Left lung (tissue), 10 donors: ENCODE results near the gene TMEFF1. TPM values are rescaled to one million over a fixed set of nuclear protein-coding genes. Genes with fewer than 3 reads are reported as not detected.
A peak's percentile ranks its signal among the peaks of the same experiment; 100 is the strongest.

ENCODE experiments used
- ATAC-seq: fragments of 200-7000 bp; cut with Tn5 transposase; one replicate; pipeline ENCODE4 v1.9.1; 2020; ENCODE audit warnings: moderate library complexity
- DNase-seq, 4 donors: peaks; one replicate each; pipeline ENCODE4 v3.0.0-alpha.2; 2013 to 2020
- H3K27ac ChIP-seq, 2 donors: fragments of 200-600 bp; sonication (generic) in 1 of 2; one replicate each; pipeline versions ENCODE4 v1.5.0 to v1.8.0; 2020 to 2021
- H3K27me3 ChIP-seq, 2 donors: fragments of 200-600 bp; sonication (generic) in 1 of 2; one replicate each; pipeline versions ENCODE4 v1.5.0 to v1.8.0; 2020 to 2021
- H3K36me3 ChIP-seq, 2 donors: fragments of 200-600 bp; sonication (generic) in 1 of 2; one replicate each; pipeline versions ENCODE4 v1.5.0 to v1.8.0; 2020 to 2021
- H3K4me1 ChIP-seq, 2 donors: fragments of 200-600 bp; one replicate each; pipeline ENCODE4 v1.8.0; 2021
- H3K4me3 ChIP-seq, 2 donors: fragments of 200-600 bp; sonication (generic) in 1 of 2; one replicate each; pipeline versions ENCODE4 v1.5.0 to v1.8.0; 2020 to 2021; ENCODE audit warnings: mild to moderate bottlenecking in 1 of 2
- H3K9me3 ChIP-seq, 2 donors: fragments of 200-600 bp; sonication (generic) in 1 of 2; one replicate each; pipeline versions ENCODE4 v1.5.0 to v1.8.0; 2020 to 2021
- CTCF ChIP-seq, 2 donors: fragments of 200-600 bp; sonication (generic) in 1 of 2; IDR thresholded peaks; one replicate each; pipeline versions ENCODE4 v1.5.0 to v1.8.0; 2021; ENCODE audit warnings: antibody characterized with exemption in 2 of 2
- intact Hi-C, 2 donors: fragments of 100-400 bp; cut with DNase I; formaldehyde crosslinking; loops; one replicate each; pipeline versions ENCODE4 v1.11.2 to v1.14.2; 2022
- polyA plus RNA-seq, 6 donors: library from polyadenylated mRNA; unstranded; fragments of 120-200 nt; gene quantifications; one replicate each; pipeline ENCODE4 v1.2.1, GENCODE V29; 2013; ENCODE audit not compliant: insufficient read length in 6 of 6
- total RNA-seq, 2 donors: library from RNA; stranded (reverse); fragmentation: NEBNext Ultra II Directional; extraction: Animal tissue kit (Norgen Biotek cat#: 25700); gene quantifications; one replicate each; pipeline ENCODE4 v1.2.1, GENCODE V29; 2021
- donor health status: DM: no; HTN: yes; CAD: no.
- donor health status: DM: no; HTN: no; CAD: no.

Gene TMEFF1
- total and polyA plus RNA-seq, 8 donors, result 0.58 to 4.4 (median 2.6) TPM; not detected in 1

- intact Hi-C loops, result no loop called here
- no peak overlapping the region for H3K4me3 ChIP-seq
- ATAC-seq (no peak), DNase-seq (no peak)
- no peaks in the 10 kb centered on the region for H3K4me1 ChIP-seq
- peaks cover 0 to 8% of the 10 kb centered on the region in 2 donors for H3K36me3 ChIP-seq
- H3K9me3 ChIP-seq, result no peaks in the 10 kb centered on the region
- TF ChIP-seq CTCF (IDR thresholded peaks at IDR 0.05), result no peak
- no peak overlapping the region for H3K27ac ChIP-seq
- no peaks in the 10 kb centered on the region for H3K27me3 ChIP-seq
Measured at GRCh38 chr9:100457517-100457916, 15.4 kb upstream of the TMEFF1 start.

- DNase-seq, result no peak
- no peak overlapping the region for H3K27ac ChIP-seq
- TF ChIP-seq CTCF (IDR thresholded peaks at IDR 0.05), result no peak
- no peak overlapping the region for H3K4me3 ChIP-seq
- no peaks in the 10 kb centered on the region for H3K36me3 ChIP-seq
- intact Hi-C loops, result no loop called here
- no peak for ATAC-seq
- H3K27me3 ChIP-seq, result no peaks in the 10 kb centered on the region
- no peaks in the 10 kb centered on the region for H3K4me1 ChIP-seq
- H3K9me3 ChIP-seq, result no peaks in the 10 kb centered on the region
Measured at GRCh38 chr9:100459963-100460362, 13.0 kb upstream of the TMEFF1 start.

GRCh38 chr9:100465274-100465673 is 7.7 kb upstream of the TMEFF1 start:
- H3K36me3 ChIP-seq, result no peaks in the 10 kb centered on the region
- intact Hi-C loops, result no loop called here
- H3K4me3 ChIP-seq, result no peak overlapping the region
- H3K27me3 ChIP-seq, result no peaks in the 10 kb centered on the region
- H3K9me3 ChIP-seq, result no peaks in the 10 kb centered on the region
- no peak for TF ChIP-seq CTCF (IDR thresholded peaks at IDR 0.05)
- no peaks in the 10 kb centered on the region for H3K4me1 ChIP-seq
- no peak for DNase-seq
- no peak for ATAC-seq
- H3K27ac ChIP-seq, result no peak overlapping the region

- intact Hi-C loops, result no loop called here
- H3K36me3 ChIP-seq, result no peaks in the 10 kb centered on the region
- ATAC-seq (no peak), DNase-seq (no peak)
- no peaks in the 10 kb centered on the region for H3K9me3 ChIP-seq
- H3K27ac ChIP-seq, result no peak overlapping the region
- H3K27me3 ChIP-seq, result no peaks in the 10 kb centered on the region
- no peak overlapping the region for H3K4me3 ChIP-seq
- TF ChIP-seq CTCF (IDR thresholded peaks at IDR 0.05), result no peak
- no peaks in the 10 kb centered on the region for H3K4me1 ChIP-seq
Measured at GRCh38 chr9:100465761-100466160, 7.2 kb upstream of the TMEFF1 start.

- intact Hi-C loops, result no loop called here
- ATAC-seq (peak; percentile 33), DNase-seq (no peak)
- H3K36me3 ChIP-seq, result no peaks in the 10 kb centered on the region
- no peak overlapping the region for H3K27ac ChIP-seq
- peaks cover 0 to 2% of the 10 kb centered on the region in 2 donors for H3K27me3 ChIP-seq
- no peaks in the 10 kb centered on the region for H3K9me3 ChIP-seq
- no peaks in the 10 kb centered on the region for H3K4me1 ChIP-seq
- H3K4me3 ChIP-seq, result no peak overlapping the region
- no peak for TF ChIP-seq CTCF (IDR thresholded peaks at IDR 0.05)
Measured at GRCh38 chr9:100466171-100466828, 6.6 kb upstream of the TMEFF1 start.
